SK-MEL-5 (cell line): ENCODE results near the gene TRAF3. TPM values are rescaled to one million over a fixed set of nuclear protein-coding genes. Genes with fewer than 3 reads are reported as not detected.

Source experiments
- DNase-seq: peaks from one replicate; pipeline ENCODE4 v3.0.0-alpha.2; 2016; ENCODE audit warnings: low read depth, low spot score
- in situ Hi-C: cut with HindIII; loops from 2 replicates; pipeline ENCODE4 v1.10.0; 2016; ENCODE audit warnings: low sequenced_read_pairs, high pct_unique_total_duplicates, low pct_unique_long_range_greater_than_20kb
- total RNA-seq: library from RNA; depleted of rRNA; stranded (reverse); fragments of >200 nt; shearing (Covaris generic); gene quantifications from 2 replicates; pipeline ENCODE4 v1.2.3, GENCODE V29; 2014

Gene TRAF3
- total RNA-seq, 1 experiment from 2014 or later, result 23.2 TPM

GRCh38 chr14:102941419-102942011 lies 164.3 kb downstream of the TRAF3 start:
- DNase-seq, result no peak
- in situ Hi-C loops, result no loop called here

GRCh38 chr14:102942069-102942468 lies 164.8 kb downstream of the TRAF3 start:
- DNase-seq, result no peak
- in situ Hi-C loops, result no loop called here

GRCh38 chr14:102943454-102943853 lies 166.2 kb downstream of the TRAF3 start:
- no peak for DNase-seq
- in situ Hi-C loops, result no loop called here

DNA sequence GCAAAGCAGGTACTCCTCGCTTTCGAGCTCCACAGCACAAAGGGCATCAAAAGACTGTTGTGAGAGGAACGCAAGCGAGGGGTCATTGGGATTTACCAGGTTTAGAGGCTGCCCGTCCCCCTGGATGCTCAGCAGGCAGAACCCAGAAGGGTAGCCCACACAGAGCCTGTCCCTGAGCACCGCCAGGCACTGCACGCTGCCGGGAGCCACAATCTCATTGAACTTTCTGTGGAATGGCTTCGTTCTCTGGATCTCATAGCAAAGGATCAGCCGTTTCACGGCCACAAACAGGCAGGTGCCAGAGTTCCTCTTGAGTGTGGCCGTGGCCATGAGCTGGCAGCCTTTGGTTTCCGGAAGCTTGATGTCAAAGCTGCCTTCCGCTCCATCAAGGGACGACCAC lies 166.7 kb downstream of the TRAF3 start:
- no peak for DNase-seq
- in situ Hi-C loops, result no loop called here

GRCh38 chr14:102944448-102945330 lies 167.4 kb downstream of the TRAF3 start:
- in situ Hi-C loops, result no loop called here
- no peak for DNase-seq

DNA sequence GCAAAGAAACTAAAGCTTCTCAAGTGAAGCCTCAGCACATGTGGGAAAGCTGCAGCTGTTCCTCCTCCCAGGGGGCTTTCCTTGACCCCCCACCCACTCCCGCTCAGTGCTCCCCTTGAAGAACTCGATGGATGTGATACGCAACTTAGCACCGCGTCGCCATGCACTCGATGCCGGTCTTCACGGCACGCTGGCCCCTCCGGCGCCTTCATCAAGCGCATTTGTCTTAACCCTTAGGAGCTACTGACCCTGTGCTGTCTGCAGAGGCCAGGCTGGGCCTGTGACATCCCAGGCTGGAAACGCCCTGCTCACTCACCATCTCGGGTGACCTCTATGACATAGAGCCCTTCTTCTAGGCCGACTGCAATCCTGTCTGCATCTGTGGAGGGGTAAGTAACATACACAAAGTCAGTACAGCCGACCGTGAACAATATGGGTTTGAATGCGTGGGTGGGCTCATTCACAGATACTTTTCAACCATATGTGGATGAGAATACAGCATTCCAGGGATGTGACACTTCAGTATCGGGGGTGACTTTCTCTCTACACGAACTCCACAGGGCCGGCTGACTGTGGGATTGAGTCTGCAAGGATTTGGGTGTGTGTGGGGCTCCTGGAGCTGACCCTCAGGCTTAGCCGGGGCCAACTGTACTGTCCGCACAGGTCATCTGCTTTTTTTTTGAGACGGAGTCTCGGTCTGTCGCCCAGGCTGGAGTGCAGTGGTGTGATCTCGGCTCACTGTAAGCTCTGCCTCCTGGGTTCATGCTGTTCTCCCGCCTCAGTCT lies 168.3 kb downstream of the TRAF3 start:
- DNase-seq, result no peak
- in situ Hi-C loops, result no loop called here

DNA sequence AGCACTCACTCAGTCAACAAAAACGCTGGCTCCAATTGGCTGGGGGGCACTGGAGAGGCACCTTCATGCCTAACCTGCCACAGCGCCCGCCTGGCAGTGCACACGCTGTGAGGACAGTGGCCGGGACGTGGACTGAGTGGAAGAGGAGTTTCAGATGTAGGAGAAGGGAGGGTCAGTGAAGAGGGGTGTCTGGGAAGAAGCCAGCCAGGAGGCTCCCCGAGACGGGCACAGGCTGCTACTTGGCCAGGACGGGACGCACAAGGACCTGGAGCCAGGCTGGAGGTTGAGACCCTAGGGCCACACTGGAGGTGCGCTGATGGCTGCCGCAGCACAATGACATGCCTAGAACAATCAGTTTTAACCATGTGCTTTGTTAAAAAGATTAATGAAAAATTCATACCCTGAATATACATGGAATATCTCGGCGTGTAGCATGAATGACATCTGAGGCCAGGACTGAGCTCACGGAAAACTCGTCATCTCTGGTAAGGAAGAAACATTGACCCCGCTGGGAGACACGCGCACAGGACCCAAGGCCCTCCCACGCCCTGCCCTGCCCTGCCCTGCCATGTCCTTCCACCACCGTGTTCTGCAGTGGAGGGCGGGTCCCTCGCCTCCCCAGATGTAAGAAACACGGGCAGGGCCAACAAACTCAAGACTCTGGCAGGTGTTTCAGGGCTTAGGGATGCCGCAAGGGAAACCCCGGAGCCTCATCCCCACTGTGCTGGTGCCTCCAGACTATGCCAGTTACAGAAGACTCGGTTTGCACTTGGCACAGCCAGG lies 170.3 kb downstream of the TRAF3 start:
- no peak for DNase-seq
- in situ Hi-C loops, result no loop called here

- in situ Hi-C loops, result no loop called here
- no peak for DNase-seq
Observed at GRCh38 chr14:102948698-102949061, 171.4 kb downstream of the TRAF3 start.

DNA sequence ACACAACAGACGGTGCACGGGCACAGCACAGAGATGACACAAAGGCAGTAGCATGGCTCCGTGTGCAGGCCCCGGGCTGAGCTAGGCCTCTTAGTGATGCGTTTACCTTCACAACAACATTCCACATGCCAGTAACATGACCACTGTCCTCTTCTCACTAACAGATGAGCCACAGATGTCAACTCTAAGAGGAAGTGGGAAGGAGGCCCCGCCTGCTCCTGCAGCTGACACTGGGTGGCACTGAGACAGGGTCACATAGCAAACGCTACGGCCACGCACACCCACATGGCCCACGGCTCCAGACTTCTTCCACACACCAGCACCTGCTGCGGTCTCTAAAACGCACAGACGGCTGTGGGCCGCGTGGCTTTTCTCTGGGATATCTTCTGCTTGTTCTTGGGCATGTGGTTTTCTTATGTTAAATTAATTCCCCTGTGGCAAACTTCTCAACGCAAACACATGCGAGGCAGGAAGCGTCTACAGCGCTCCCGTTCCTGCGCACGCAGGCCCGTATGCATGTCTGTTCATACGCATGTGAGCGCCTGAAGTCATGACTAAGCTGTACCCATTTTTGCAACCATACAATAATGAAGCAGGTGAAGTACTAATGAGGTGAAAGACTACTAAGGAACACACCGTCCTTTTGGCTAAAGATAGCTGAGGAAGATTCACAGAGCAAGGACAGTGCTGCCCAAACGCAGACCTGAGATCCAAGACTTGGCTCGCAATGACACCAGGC lies 172.0 kb downstream of the TRAF3 start:
- in situ Hi-C loops, result no loop called here
- no peak for DNase-seq

DNA sequence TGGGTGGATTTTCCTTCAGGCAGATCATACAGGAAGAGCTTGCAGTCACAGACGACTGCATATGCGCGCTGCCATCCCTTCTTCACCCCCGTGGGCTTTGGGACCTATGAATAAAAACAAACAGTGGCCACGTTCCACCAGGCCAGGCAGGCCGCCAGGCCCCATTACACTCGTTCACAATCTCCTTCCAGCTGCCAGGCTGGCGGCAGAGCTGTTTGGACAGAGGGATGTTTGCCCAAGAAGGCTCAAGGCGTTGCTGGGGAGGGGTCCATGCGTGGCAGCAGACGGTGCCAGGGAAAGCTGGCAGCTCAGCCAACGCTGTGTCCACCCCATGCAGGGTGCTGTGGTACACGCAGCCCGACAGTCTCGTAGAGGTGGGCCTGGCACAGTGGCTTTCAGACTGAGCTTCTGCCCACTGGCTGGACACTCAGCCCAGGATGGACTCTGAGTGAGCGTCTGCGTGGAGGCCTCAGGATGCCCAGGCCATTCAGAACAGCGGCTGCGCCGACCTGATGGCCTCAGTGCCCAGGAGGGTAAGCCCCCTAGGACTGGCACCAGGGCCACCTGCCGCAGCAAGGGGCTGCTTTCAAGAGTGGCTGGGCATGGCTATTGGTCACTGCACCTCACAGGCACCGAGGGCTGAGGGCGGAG lies 172.7 kb downstream of the TRAF3 start:
- DNase-seq, result no peak

DNA sequence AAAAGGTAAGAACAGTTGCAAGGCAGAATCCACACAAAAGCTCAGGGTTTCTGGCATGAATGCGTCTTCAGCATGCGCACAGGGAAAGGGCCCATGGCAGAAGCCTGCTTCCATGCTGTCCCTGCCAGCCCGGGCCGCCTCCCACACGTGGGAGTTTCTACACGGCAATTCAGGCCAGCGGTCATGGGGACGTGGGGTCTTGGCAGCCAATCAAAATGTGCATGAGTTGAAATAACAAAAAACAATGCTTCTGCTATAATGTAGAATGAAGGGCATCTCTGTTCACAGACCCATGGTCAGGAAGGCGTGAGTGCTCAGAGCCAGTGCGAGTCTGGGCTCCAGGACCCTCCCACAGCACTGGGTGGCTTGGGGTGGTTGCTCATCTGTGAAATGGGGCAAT lies 173.8 kb downstream of the TRAF3 start:
- in situ Hi-C loops, result no loop called here

More for the DNA sequence above, 172.7 kb downstream of the TRAF3 start:
- in situ Hi-C loops, result no loop called here

DNA sequence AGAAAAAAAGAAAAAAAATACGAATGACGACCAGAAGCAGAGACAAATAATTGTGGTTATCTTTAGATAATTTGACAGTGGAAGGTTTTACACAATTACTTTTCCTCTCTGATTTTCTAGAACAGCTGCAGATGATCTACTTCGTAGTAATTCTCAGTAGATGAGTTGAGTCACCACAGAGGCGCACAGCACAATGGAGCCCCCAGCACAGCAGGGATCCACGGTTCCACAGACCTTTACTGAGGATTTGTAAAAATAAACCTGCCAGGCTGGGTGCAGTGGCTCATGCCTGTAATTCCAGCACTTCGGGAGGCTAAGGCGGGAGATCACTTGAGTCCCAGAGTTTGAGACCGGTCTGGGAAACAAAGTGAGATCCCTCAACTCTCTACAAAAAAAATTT lies 174.6 kb downstream of the TRAF3 start:
- in situ Hi-C loops, result no loop called here
- DNase-seq, result no peak

More for the DNA sequence above, 173.8 kb downstream of the TRAF3 start:
- peak; percentile 98 for DNase-seq

DNA sequence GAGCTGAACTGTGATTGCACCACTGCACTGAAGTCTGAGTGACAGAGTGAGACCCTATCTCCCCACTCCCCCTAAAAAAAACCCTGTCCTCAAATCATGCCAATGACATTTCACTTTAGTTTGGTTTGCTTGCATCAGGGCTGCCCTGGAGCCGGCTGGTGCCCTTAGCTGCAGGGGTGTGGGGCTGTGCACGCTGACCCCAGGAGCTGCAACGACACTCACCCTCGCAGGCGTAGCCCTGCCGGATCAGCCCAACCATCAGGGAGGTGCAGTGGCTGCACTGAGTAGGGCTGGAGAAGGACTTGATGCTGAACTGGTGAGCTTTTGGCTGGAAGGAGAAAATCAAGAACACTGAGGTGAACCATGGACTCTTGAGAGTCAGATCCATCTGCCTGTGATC lies 175.0 kb downstream of the TRAF3 start:
- in situ Hi-C loops, result no loop called here
- no peak for DNase-seq

GRCh38 chr14:102953100-102953499 lies 175.9 kb downstream of the TRAF3 start:
- DNase-seq, result no peak
- in situ Hi-C loops, result no loop called here

GRCh38 chr14:102954081-102954789 lies 177.0 kb downstream of the TRAF3 start:
- in situ Hi-C loops, result no loop called here
- DNase-seq, result no peak
